Stimulated activated CD4-positive, alpha-beta T cell treated with anti-CD3 and anti-CD28 coated beads, TNF-alpha, amount 100 ng/mL, for 24 hours (primary cell): ENCODE data around the gene FGF22.

Experiments
- DNase-seq, 3 experiments: peaks; one replicate each; pipeline ENCODE4 v3.0.0-alpha.2; 2020; ENCODE audit warnings: low read depth in 3 of 3

The FGF22 gene

DNA sequence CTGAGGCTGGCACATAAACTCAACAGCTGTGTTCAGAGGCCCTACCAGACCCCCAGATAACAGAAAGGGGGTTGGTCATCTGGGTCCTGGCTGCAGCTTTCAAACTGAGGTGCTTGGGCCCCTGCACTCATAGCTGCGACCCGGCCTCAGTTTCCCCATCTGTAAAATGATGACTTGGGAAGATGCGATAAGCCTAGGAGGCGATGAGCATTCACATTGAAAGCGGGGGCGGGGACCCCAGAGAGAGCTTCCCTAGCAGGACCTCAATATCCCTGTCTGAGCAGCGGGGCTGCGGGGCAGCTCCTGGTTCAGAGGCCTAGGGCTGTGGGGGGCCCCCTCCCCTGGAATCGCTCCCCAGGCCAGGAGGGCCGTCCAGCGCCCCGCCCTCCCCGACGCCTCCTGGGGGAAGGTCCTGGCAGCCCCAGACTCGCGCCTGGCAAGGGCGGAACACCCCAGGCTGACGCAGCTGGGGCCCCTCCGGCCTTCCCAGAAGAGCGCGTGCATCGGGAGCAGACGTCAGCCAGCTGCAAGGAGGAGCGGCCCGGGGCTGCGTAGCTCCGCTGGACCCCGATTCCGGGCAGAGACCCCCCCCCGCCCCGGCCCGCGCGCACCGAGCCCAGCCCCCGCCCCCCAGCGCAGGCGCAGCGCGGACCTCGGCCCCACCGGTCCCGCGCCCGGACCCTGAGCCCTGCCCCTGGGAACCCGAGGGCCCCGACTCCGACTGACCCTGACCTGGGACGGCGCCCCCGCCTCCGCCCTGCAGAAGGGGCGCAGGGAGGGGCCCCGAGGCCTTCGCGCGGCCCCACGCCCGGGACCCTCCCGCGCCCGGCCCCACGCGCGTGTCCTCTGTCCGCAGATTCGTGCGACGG is 40.0 kb downstream of the FGF22 start:
- no peak for DNase-seq

- DNase-seq, result peak; percentile 99 to 100 (median 99)
These were observed 40.8 kb downstream of the FGF22 start for GRCh38 chr19:680287-681028.

DNA sequence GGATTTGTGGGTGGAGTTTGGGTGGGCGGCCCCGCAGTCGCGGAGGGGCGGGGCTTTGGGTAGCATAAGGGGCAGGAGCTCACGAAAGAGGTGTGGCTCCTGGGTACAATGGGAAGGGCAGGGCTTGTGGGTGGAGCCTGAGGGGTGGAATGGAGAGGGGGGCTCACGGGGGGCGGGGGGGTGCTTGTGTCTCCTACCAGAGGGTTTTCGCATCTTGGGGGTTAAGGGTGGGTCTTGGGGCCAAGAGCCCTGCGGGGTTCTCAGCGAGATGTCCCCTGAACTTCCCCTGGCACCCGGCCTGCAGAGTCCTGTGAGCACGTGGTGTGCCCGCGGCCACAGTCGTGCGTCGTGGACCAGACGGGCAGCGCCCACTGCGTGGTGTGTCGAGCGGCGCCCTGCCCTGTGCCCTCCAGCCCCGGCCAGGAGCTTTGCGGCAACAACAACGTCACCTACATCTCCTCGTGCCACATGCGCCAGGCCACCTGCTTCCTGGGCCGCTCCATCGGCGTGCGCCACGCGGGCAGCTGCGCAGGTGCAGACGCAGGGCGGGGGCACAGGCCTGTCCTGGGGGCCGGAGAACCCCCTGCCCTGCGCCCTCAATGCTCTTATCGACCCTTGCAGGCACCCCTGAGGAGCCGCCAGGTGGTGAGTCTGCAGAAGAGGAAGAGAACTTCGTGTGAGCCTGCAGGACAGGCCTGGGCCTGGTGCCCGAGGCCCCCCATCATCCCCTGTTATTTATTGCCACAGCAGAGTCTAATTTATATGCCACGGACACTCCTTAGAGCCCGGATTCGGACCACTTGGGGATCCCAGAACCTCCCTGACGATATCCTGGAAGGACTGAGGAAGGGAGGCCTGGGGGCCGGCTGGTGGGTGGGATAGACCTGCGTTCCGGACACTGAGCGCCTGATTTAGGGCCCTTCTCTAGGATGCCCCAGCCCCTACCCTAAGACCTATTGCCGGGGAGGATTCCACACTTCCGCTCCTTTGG is 41.6 kb downstream of the FGF22 start:
- DNase-seq, result peak in 1 of 3 experiments; percentile 91

DNA sequence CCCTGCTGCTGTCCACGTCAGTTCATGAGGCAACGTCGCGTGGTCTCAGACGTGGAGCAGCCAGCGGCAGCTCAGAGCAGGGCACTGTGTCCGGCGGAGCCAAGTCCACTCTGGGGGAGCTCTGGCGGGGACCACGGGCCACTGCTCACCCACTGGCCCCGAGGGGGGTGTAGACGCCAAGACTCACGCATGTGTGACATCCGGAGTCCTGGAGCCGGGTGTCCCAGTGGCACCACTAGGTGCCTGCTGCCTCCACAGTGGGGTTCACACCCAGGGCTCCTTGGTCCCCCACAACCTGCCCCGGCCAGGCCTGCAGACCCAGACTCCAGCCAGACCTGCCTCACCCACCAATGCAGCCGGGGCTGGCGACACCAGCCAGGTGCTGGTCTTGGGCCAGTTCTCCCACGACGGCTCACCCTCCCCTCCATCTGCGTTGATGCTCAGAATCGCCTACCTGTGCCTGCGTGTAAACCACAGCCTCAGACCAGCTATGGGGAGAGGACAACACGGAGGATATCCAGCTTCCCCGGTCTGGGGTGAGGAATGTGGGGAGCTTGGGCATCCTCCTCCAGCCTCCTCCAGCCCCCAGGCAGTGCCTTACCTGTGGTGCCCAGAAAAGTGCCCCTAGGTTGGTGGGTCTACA is 43.1 kb downstream of the FGF22 start:
- DNase-seq, result no peak

DNA sequence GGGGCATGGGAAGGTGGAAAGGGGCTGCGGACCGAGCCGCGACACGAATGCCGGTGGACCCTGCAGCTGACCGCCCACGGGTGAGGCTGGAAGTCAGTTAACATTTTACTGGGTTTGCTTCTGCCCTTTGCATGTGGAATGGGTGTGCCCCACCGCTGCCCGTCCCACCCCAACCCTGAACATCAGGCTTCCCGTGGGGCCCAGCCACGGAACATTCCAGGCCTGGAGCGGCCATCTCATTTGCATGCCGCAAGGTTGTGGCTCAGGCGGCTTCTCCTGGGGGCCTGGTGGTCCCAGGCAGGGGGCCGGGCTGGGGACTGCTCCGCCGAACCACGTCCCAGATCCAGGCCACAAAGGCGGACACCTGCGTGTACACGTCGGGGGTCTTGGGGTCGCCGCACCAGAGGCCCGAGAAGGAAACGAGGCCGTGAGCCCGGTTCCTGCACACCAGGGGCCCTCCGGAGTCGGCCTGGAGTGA is 45.8 kb downstream of the FGF22 start:
- no peak for DNase-seq

DNA sequence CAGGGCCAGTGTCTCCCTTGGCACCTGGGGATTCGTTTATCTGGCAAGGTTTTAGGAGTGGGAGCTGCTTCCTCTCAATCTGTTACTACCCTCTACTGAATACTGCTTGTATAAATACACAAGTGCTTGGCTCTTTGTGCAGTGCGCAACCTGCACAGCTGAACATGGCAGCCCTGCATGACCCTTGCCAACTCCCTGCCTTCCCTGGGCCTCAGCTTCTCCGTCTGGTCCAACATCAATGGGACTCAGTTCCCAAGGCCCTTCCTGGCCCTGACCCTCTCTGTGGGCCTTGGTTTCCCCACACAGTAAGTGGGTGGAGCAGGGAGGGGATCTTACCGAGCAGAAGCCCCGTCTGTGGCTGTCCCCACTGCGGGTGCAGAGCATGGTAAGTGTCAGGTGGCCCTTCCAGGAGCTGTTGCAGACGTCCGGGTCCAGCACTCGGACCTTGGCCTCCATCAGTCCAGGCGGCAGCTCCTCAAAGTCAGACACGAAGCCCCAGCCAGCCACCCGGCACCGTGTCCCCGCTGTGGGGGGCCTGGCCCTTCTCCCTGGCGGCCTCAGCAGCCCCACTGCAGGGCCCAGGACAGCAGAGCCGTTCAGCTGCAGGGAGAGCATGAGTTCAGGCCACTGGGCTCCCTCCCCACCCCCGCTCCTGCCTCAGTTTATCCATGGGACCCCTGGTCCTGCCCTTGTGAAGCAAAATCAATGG is 47.1 kb downstream of the FGF22 start:
- no peak for DNase-seq

DNA sequence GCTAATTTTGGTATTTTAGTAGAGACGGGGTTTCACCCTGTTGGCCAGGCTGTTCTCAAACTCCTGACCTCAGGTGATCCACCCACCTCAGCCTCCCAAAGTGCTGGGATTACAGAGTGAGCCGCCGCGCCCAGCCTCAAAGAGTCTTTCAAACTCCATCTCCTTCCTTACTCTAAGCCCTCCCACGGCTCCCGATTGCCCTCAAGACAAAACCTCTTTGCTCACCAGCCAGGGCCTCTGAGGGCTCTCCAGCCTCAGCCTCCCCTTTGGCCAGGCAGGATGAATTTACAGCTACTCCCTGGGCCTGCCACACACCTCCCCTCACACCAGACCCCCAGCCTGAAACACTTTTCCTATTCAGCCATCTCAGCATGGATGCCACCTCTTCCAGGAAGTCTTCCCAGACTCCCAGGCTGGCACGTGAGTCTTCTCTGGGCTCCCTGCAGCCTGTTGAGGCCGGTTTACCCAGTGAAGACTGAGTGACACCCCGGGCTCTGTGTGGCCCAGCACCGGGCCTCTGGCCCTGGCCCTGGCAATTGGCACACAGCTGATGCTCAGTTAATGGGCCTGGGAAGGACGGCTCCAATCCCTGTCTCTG is 48.0 kb downstream of the FGF22 start:
- DNase-seq, result no peak

DNA sequence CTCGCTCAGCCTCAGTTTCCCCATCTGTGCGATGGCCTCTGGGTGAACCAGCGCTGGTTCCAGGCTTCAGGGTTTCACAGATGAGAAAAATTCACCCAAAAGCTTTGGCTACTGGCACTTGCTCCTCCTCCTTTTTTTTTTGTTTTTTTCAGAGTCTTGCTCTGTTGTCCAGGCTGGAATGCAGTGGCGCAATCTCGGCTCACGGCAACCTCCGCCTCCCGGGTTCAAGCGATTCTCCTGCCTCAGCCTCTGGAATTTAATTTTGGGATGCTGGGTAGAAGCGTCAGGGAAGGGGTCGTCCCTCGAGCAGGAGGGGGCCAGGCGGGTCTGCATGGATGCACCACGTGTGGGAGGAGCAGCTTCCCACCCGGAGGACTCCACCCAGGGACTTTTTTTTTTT is 48.5 kb downstream of the FGF22 start:
- no peak for DNase-seq

GRCh38 chr19:688992-689391 is 49.3 kb downstream of the FGF22 start:
- no peak for DNase-seq

GRCh38 chr19:690203-690602 is 50.5 kb downstream of the FGF22 start:
- no peak for DNase-seq
